Transverse colon (tissue), 4 donors: ENCODE data around the gene WDR86. TPM values are rescaled to one million over a fixed set of nuclear protein-coding genes. Genes with fewer than 3 reads are reported as not detected.

Experiments
- DNase-seq: peaks from one replicate; pipeline ENCODE4 v3.0.0-alpha.2; 2019
- H3K27ac ChIP-seq, 4 donors: fragments of 200-600 bp; sonication (generic); 2 replicates each; pipeline ENCODE4 v1.5.1; 2016 to 2018; ENCODE audit warnings: inconsistent platforms in 4 of 4
- H3K27me3 ChIP-seq: fragments of 200-600 bp; sonication (generic); 2 replicates; pipeline ENCODE4 v1.5.1; 2017; ENCODE audit warnings: inconsistent platforms
- H3K36me3 ChIP-seq, 4 donors: fragments of 200-600 bp; sonication (generic); 2 replicates each; pipeline ENCODE4 v1.5.1; 2017 to 2019; ENCODE audit warnings: inconsistent platforms in 4 of 4
- H3K4me1 ChIP-seq, 4 donors: fragments of 200-600 bp; sonication (generic); 2 replicates each; pipeline ENCODE4 v1.5.1; 2017 to 2020; ENCODE audit warnings: inconsistent platforms in 4 of 4
- H3K4me3 ChIP-seq, 4 donors: fragments of 200-600 bp; sonication (generic); 1 replicate in 1 of 4; 2 replicates in 3 of 4; pipeline versions ENCODE4 v1.5.1 to v1.6.1; 2017 to 2019; ENCODE audit warnings: inconsistent platforms in 4 of 4
- H3K9me3 ChIP-seq, 2 donors: fragments of 200-600 bp; sonication (generic); 2 replicates each; pipeline ENCODE4 v1.5.1; 2017 to 2019; ENCODE audit warnings: inconsistent platforms in 2 of 2
- EP300 ChIP-seq: sonication (generic); formaldehyde crosslinking; IDR thresholded peaks from one replicate; pipeline ENCODE4 v1.6.1; 2017; ENCODE audit warnings: antibody characterized with exemption, low read depth
- POLR2A ChIP-seq: fragments of 450-650 bp; IDR thresholded peaks from one replicate; pipeline ENCODE4 v1.6.1; 2016; ENCODE audit warnings: antibody characterized with exemption, mild to moderate bottlenecking, moderate library complexity
- POLR2AphosphoS5 ChIP-seq, 3 donors: sonication (generic); formaldehyde crosslinking; IDR thresholded peaks; one replicate each; pipeline ENCODE4 v1.6.1; 2016; ENCODE audit warnings: antibody characterized with exemption in 3 of 3
- WGBS, 2 donors: methylation state at CpG; one replicate each; pipeline ENCODE4 v1.1.5; 2018; ENCODE audit warnings: low coverage in 1 of 2; 5-methylcytosine and 5-hydroxymethylcytosine counted together
- in situ Hi-C, 4 donors: fragments of 200-750 bp; cut with MboI; loops; one replicate each; pipeline versions ENCODE4 v1.15.0 to v1.15.1; 2017; ENCODE audit warnings: low sequenced_read_pairs in 3 of 4, low pct_ligation_motif_present in 1 of 4, low pct_unique_long_range_greater_than_20kb in 1 of 4
- intact Hi-C: fragments of 100-400 bp; cut with DNase I; formaldehyde crosslinking; loops from one replicate; pipeline ENCODE4 v1.15.1; 2023; ENCODE audit warnings: low total_unique reads
- total RNA-seq, 4 donors: library from RNA; depleted of rRNA; stranded (reverse); fragments of >200 nt; gene quantifications; one replicate each; pipeline ENCODE4 v1.1.0, GENCODE V29; 2016
- TF ChIP-seq, protein P1 (sequence below), 5 experiments: fragments of 200-600 bp in 3 of 5; fragments of 450-650 bp in 2 of 5; sonication (generic) in 3 of 5; IDR thresholded peaks; 1 replicate in 2 of 5; 2 replicates in 3 of 5; pipeline ENCODE4 v1.5.1; 2016 to 2017; ENCODE audit warnings: antibody characterized with exemption in 5 of 5, inconsistent platforms in 3 of 5, mild to moderate bottlenecking in 2 of 5, moderate library complexity in 1 of 5

The WDR86 gene
- total RNA-seq, 4 donors from 2014 or later: 2.8 to 33.3 (median 7.1) TPM

DNA sequence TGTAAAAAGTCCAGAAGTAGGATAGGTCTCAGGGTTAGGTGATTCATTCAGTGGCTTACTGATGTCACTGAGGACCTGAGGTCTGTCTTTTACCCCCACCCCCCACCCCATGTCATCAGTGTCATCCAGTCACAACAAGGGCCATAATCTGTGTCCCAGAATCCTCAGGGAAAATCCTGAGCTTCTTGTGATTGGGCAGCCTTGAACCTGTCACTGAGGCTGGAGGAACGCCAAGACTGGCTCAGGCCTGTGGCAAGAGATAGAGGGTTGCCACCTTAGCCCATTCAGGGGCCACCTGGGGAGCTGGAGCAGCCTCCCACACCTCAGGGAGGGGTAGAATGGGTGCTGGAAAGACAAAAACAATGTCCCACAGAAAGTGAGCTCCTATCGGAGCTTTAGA is 38.6 kb downstream of the WDR86 start:
- no peak for TF ChIP-seq POLR2AphosphoS5 (IDR thresholded peaks at IDR 0.05)
- no peak for TF ChIP-seq EP300
- TF ChIP-seq, protein P1, sequence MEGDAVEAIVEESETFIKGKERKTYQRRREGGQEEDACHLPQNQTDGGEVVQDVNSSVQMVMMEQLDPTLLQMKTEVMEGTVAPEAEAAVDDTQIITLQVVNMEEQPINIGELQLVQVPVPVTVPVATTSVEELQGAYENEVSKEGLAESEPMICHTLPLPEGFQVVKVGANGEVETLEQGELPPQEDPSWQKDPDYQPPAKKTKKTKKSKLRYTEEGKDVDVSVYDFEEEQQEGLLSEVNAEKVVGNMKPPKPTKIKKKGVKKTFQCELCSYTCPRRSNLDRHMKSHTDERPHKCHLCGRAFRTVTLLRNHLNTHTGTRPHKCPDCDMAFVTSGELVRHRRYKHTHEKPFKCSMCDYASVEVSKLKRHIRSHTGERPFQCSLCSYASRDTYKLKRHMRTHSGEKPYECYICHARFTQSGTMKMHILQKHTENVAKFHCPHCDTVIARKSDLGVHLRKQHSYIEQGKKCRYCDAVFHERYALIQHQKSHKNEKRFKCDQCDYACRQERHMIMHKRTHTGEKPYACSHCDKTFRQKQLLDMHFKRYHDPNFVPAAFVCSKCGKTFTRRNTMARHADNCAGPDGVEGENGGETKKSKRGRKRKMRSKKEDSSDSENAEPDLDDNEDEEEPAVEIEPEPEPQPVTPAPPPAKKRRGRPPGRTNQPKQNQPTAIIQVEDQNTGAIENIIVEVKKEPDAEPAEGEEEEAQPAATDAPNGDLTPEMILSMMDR (IDR thresholded peaks at IDR 0.05): no peak
- TF ChIP-seq POLR2A: no peak
- peak; percentile 8 for DNase-seq
- Histone ChIP-seq H3K27me3 (no peaks in the 10 kb centered on the region), H3K36me3 (peaks cover 0 to 35% (median 8%) of the 10 kb centered on the region in 4 donors), H3K27ac (no peak overlapping the region), H3K9me3 (no peaks in the 10 kb centered on the region), H3K4me3 (no peak overlapping the region), H3K4me1 (peaks cover 0 to 22% (median 6%) of the 10 kb centered on the region in 4 donors)
- in situ Hi-C loops (loop anchor here in 3 of 4 donors (25.0 kb wide), 1 partner anchor 391 kb away; no protein-coding TSS in a partner anchor), intact Hi-C loops (no loop called here)
- WGBS, 2 donors: 97% methylated on average over 2 of the region's 2 CpGs; no CpG with 5 or more reads in 1 of the 2 donors

- TF ChIP-seq POLR2AphosphoS5 (IDR thresholded peaks at IDR 0.05) (peak in 1 of 3 donors; percentile 19), POLR2A (no peak)
- TF ChIP-seq, protein P1 (IDR thresholded peaks at IDR 0.05): peak; percentile 91 to 96 (median 95)
- in situ Hi-C loops (loop anchor here in 3 of 4 donors (5.0 to 25.0 kb wide), 3 partner anchors 77 to 394 kb away; partner anchors contain the start of gene CRYGN (in 1 of the 3)), intact Hi-C loops (loop anchor here (5.0 kb wide), 1 partner anchor 79 kb away; no protein-coding TSS in a partner anchor)
- Histone ChIP-seq H3K27ac (peak overlapping the region; percentile 43 to 72 (median 61)), H3K4me1 (peaks cover 0 to 24% (median 6%) of the 10 kb centered on the region in 4 donors), H3K27me3 (no peaks in the 10 kb centered on the region), H3K36me3 (peaks cover 0 to 18% (median 0%) of the 10 kb centered on the region in 4 donors), H3K9me3 (no peaks in the 10 kb centered on the region), H3K4me3 (no peak overlapping the region)
- DNase-seq: peak; percentile 87
- WGBS, 2 donors: 7% methylated on average over 11 of the region's 11 CpGs; no CpG with 5 or more reads in 1 of the 2 donors
These were observed 41.7 kb downstream of the WDR86 start for GRCh38 chr7:151368136-151368571.

DNA sequence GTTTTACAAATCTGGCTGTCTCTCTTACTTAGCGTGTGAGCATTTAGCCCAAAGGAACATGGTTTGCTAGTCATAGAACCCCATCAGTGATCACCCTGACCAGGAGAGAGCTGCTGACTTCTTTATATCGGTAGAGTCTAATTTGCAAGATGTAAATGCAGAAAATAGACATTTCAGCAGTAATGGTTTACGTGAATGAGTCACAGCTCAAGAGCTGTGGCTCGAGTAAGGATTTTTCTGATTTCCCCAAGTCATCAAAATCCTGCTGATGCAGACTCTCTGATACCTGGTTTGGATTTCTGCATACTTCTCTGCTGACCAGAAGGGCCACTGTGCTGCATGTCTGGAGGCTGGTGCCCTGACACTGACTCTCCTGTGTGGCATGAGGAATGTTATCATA is 42.6 kb downstream of the WDR86 start:
- H3K9me3 ChIP-seq: no peaks in the 10 kb centered on the region
- H3K27ac ChIP-seq: peak overlapping the region; percentile 43 to 72 (median 61)
- in situ Hi-C loops: loop anchor here in 3 of 4 donors (5.0 to 25.0 kb wide), 3 partner anchors 78 to 395 kb away; partner anchors contain the start of gene CRYGN (in 1 of the 3)
- H3K27me3 ChIP-seq: no peaks in the 10 kb centered on the region
- no peak overlapping the region for H3K4me3 ChIP-seq
- WGBS, 2 donors: 34 to 67% methylated on average over 3 to 4 of the region's 4 CpGs
- peaks cover 0 to 27% (median 0%) of the 10 kb centered on the region in 4 donors for H3K36me3 ChIP-seq
- peaks cover 0 to 24% (median 6%) of the 10 kb centered on the region in 4 donors for H3K4me1 ChIP-seq
- no peak for DNase-seq
- intact Hi-C loops: loop anchor here (5.0 kb wide), 1 partner anchor 80 kb away; no protein-coding TSS in a partner anchor
- TF ChIP-seq, protein P1 (IDR thresholded peaks at IDR 0.05): no peak
- no peak for TF ChIP-seq POLR2AphosphoS5 (IDR thresholded peaks at IDR 0.05)
- TF ChIP-seq EP300: no peak
- TF ChIP-seq POLR2A: no peak

GRCh38 chr7:151366880-151367222 is 43.0 kb downstream of the WDR86 start:
- TF ChIP-seq, protein P1 (IDR thresholded peaks at IDR 0.05): no peak
- peak; percentile 19 to 55 (median 44) for TF ChIP-seq POLR2AphosphoS5 (IDR thresholded peaks at IDR 0.05)
- no peak for DNase-seq
- Histone ChIP-seq H3K4me1 (peaks cover 0 to 24% (median 6%) of the 10 kb centered on the region in 4 donors), H3K4me3 (no peak overlapping the region), H3K27ac (peak overlapping the region; percentile 43 to 72 (median 61)), H3K36me3 (peaks cover 0 to 31% (median under 1%) of the 10 kb centered on the region in 4 donors), H3K9me3 (no peaks in the 10 kb centered on the region), H3K27me3 (no peaks in the 10 kb centered on the region)
- intact Hi-C loops (loop anchor here (5.0 kb wide), 1 partner anchor 80 kb away; no protein-coding TSS in a partner anchor), in situ Hi-C loops (loop anchor here in 3 of 4 donors (5.0 to 25.0 kb wide), 3 partner anchors 78 to 395 kb away; partner anchors contain the start of gene CRYGN (in 1 of the 3))
- WGBS, 2 donors: 53 to 68% methylated on average over 5 of the region's 5 CpGs
